ENCODE measurements around the gene MED9.

Gene MED9

DNA sequence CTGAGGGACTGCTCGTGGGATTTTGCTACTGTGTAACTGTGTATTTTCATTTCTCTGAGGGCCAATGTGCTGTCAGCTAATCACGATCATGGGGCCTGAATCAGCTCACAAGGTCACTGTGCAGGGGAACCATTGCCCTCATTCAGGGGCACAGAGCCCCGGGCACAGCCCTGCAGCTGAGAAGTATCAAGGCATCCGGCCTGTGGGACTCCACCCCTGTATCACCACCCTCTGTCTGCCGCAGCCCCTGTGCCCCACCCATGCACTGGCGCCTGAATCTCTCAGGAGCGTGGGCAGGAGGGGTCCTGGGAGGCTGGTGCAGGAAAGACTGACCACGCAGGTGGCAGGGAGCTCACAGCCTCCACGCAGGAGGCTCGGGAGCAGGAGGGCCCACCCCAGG is 62.8 kb downstream of the MED9 start:
- Histone ChIP-seq H3K36me3 (ENCODE audit: control insufficient read depth in 2 of 2, insufficient read depth in 2 of 2, low read length in 2 of 2) (no peaks in the 10 kb centered on the region), H3K4me3 (ENCODE audit: low read length in 2 of 2) (no peak overlapping the region), H3K27ac (ENCODE audit: low read length) (no peak overlapping the region), H3K9me3 (ENCODE audit: control insufficient read depth in 2 of 2, low read length in 2 of 2) (no peaks in the 10 kb centered on the region), H3K4me1 (ENCODE audit: control insufficient read depth, insufficient read depth, low read length) (peaks cover 10% of the 10 kb centered on the region), H3K27me3 (ENCODE audit: control insufficient read depth in 1 of 2, insufficient read depth in 2 of 2, low read length in 2 of 2) (no peaks in the 10 kb centered on the region), H3K9ac (ENCODE audit: low read length in 2 of 2) (no peak overlapping the region)

DNA sequence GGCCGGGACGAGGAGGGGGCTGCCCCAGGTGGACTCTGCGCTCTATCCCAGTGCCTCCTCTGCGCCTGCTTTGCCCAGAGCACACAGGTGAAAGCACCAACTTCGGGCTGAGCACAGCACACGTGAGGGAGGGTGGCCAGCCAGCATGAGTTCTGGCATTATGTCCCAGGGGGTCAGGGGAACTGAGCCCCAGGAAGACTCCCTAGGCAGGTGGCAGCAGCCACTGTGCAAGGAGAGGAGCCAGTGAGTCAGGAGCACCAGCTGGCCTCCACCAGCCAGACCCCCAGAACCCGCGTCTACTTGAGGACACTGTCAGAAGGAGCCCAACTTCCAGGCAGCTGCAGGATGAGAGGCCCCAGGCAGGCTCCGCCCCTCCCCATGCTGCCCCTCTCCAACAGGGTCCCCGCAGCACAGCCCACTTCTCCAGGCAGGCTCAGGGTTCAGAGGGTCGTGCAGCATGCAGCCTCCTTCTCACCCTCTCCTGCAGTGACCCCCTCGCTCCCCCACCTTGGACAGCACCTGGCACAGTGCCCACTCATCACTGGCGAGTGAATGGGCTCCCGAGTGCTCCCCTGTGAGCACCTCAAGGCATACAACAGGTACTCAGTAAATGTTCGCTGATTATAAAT is 63.6 kb downstream of the MED9 start:
- no peaks in the 10 kb centered on the region for H3K36me3 ChIP-seq (ENCODE audit: control insufficient read depth in 2 of 2, insufficient read depth in 2 of 2, low read length in 2 of 2)
- H3K27ac ChIP-seq (ENCODE audit: low read length), result no peak overlapping the region
- H3K4me1 ChIP-seq (ENCODE audit: control insufficient read depth, insufficient read depth, low read length), result peaks cover 10% of the 10 kb centered on the region
- no peak overlapping the region for H3K9ac ChIP-seq (ENCODE audit: low read length in 2 of 2)
- no peaks in the 10 kb centered on the region for H3K9me3 ChIP-seq (ENCODE audit: control insufficient read depth in 2 of 2, low read length in 2 of 2)
- H3K27me3 ChIP-seq (ENCODE audit: control insufficient read depth in 1 of 2, insufficient read depth in 2 of 2, low read length in 2 of 2), result no peaks in the 10 kb centered on the region
- H3K4me3 ChIP-seq (ENCODE audit: low read length in 2 of 2), result no peak overlapping the region

DNA sequence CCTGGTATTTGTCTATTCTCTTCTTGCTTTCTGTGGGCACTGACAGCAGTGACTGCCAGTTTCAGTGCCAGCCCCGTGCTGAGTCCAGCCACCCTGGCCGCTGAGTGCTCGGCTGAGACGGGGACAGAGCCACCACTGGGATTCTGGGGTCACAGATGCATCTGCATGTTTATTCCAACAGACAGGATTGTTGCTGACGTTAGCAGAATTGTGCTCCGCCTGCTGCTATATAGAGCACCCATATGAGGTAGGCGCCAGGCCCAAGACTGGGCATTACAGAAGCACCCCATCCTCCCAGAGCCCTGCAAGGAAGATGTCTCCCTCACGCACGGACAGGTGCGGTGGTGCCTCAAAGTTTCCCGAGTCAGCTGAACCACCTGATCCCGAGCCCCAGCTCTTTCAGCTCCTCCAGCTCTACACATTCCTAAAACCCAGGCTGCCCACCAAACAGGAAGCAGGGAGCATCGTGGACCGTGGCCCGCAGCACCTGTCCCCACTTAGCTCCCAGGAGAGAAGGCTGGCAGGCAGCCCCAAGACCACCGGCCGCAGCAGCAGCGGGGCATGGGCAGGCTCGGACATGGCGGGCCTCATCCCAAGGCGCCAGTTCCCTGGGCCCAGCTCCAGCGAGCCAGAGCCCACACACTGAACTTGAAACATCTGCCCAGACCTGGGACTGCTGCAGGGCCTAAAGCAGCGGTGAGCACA is 64.3 kb downstream of the MED9 start:
- Histone ChIP-seq H3K9me3 (ENCODE audit: control insufficient read depth in 2 of 2, low read length in 2 of 2) (no peaks in the 10 kb centered on the region), H3K27ac (ENCODE audit: low read length) (no peak overlapping the region), H3K36me3 (ENCODE audit: control insufficient read depth in 2 of 2, insufficient read depth in 2 of 2, low read length in 2 of 2) (no peaks in the 10 kb centered on the region), H3K4me3 (ENCODE audit: low read length in 2 of 2) (no peak overlapping the region), H3K4me1 (ENCODE audit: control insufficient read depth, insufficient read depth, low read length) (peaks cover 6% of the 10 kb centered on the region), H3K9ac (ENCODE audit: low read length in 2 of 2) (no peak overlapping the region), H3K27me3 (ENCODE audit: control insufficient read depth in 1 of 2, insufficient read depth in 2 of 2, low read length in 2 of 2) (no peaks in the 10 kb centered on the region)

DNA sequence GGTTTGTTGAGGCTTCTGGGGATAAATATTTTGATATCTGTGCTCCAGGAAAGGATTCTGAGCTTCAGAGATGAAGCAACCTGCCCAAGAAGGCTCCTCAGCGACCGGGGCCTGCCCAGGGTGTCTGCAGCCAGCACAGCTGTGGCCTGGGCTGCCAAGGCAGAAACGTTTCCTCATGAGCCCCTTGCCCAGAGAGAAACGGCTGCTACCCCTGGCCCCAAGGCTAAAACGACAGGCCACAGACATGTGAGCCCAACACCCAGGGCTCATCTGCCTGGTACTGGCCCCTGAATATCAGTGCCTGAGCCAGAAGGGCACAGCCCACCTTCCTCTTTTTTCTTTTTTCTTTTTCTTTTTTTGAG is 64.8 kb downstream of the MED9 start:
- Histone ChIP-seq H3K9me3 (ENCODE audit: control insufficient read depth in 2 of 2, low read length in 2 of 2) (no peaks in the 10 kb centered on the region), H3K4me1 (ENCODE audit: control insufficient read depth, insufficient read depth, low read length) (peaks cover 2% of the 10 kb centered on the region), H3K27ac (ENCODE audit: low read length) (no peak overlapping the region), H3K27me3 (ENCODE audit: control insufficient read depth in 1 of 2, insufficient read depth in 2 of 2, low read length in 2 of 2) (no peaks in the 10 kb centered on the region), H3K36me3 (ENCODE audit: control insufficient read depth in 2 of 2, insufficient read depth in 2 of 2, low read length in 2 of 2) (no peaks in the 10 kb centered on the region), H3K9ac (ENCODE audit: low read length in 2 of 2) (no peak overlapping the region), H3K4me3 (ENCODE audit: low read length in 2 of 2) (no peak overlapping the region)
